Naive thymus-derived CD4-positive, alpha-beta T cell (primary cell): ENCODE data around the gene POU6F2. TPM values are rescaled to one million over a fixed set of nuclear protein-coding genes. Genes with fewer than 3 reads are reported as not detected.

Source experiments
- ATAC-seq: fragments of 150-1000 bp; cut with Tn5 transposase; 2 replicates; pipeline ENCODE4 v1.10.0; 2021; ENCODE audit warnings: mild to moderate bottlenecking, moderate library complexity
- CTCF ChIA-PET: fragments of 350-600 bp; sonication (Branson Sonifier 250); formaldehyde crosslinking; loops from one replicate; lab custom pipeline; 2021; ENCODE audit warnings: antibody characterized with exemption; lab: Charles Lee
- POLR2A ChIA-PET: fragments of 350-600 bp; sonication (Branson Sonifier 250); formaldehyde crosslinking; loops from one replicate; lab custom pipeline; 2021; ENCODE audit warnings: antibody characterized with exemption, inconsistent platforms; lab: Charles Lee
- DNase-seq, 9 donors: peaks; one replicate each; pipeline versions ENCODE4 v3.0.0 to v3.0.0-alpha.2; 2020 to 2022; ENCODE audit warnings: mixed read lengths in 1 of 9
- H3K27ac ChIP-seq: one replicate; pipeline ENCODE4 v1.7.0; 2013; ENCODE audit warnings: mild to moderate bottlenecking, low read depth, low read length, moderate library complexity
- H3K27me3 ChIP-seq, 2 donors: one replicate each; pipeline ENCODE4 v1.7.0; 2013; ENCODE audit warnings: low read length in 2 of 2, mild to moderate bottlenecking in 2 of 2, moderate library complexity in 2 of 2; ENCODE audit not compliant: control insufficient read depth in 2 of 2, insufficient read depth in 2 of 2
- H3K36me3 ChIP-seq, 3 experiments: 1 replicate in 2 of 3; 2 replicates in 1 of 3; pipeline ENCODE4 v1.7.0; 2013; ENCODE audit warnings: low read length in 3 of 3, mild to moderate bottlenecking in 3 of 3, moderate library complexity in 1 of 3; ENCODE audit not compliant: insufficient read depth in 3 of 3, control insufficient read depth in 2 of 3
- H3K4me1 ChIP-seq, 2 donors: one replicate each; pipeline ENCODE4 v1.7.0; 2013; ENCODE audit warnings: low read length in 2 of 2, mild to moderate bottlenecking in 2 of 2, moderate library complexity in 1 of 2; ENCODE audit not compliant: control insufficient read depth in 2 of 2, insufficient read depth in 2 of 2
- H3K4me3 ChIP-seq: 2 replicates; pipeline ENCODE4 v1.7.0; 2013; ENCODE audit warnings: mild to moderate bottlenecking, low read length
- H3K9me3 ChIP-seq, 3 experiments: 1 replicate in 2 of 3; 2 replicates in 1 of 3; pipeline ENCODE4 v1.7.0; 2013; ENCODE audit warnings: low read length in 3 of 3; ENCODE audit not compliant: control insufficient read depth in 2 of 3
- H3K27ac Mint-ChIP-seq, 9 donors: one replicate each; pipeline ENCODE4 v1.8.0; 2020 to 2022; ENCODE audit warnings: mixed read lengths in 9 of 9, mild to moderate bottlenecking in 8 of 9, moderate library complexity in 5 of 9, inconsistent platforms in 2 of 9
- H3K27me3 Mint-ChIP-seq, 5 donors: one replicate each; pipeline ENCODE4 v1.8.0; 2021 to 2022; ENCODE audit warnings: mixed read lengths in 5 of 5, mild to moderate bottlenecking in 1 of 5
- H3K36me3 Mint-ChIP-seq, 5 donors: one replicate each; pipeline ENCODE4 v1.8.0; 2020 to 2022; ENCODE audit warnings: mixed read lengths in 5 of 5, mild to moderate bottlenecking in 3 of 5, inconsistent platforms in 1 of 5
- H3K4me1 Mint-ChIP-seq, 7 donors: one replicate each; pipeline ENCODE4 v1.8.0; 2020 to 2022; ENCODE audit warnings: mixed read lengths in 7 of 7, mild to moderate bottlenecking in 3 of 7, inconsistent platforms in 1 of 7
- H3K4me3 Mint-ChIP-seq, 10 donors: one replicate each; pipeline ENCODE4 v1.8.0; 2020 to 2022; ENCODE audit warnings: mild to moderate bottlenecking in 10 of 10, mixed read lengths in 10 of 10, moderate library complexity in 6 of 10, inconsistent platforms in 2 of 10
- H3K9me3 Mint-ChIP-seq, 11 donors: one replicate each; pipeline ENCODE4 v1.8.0; 2020 to 2022; ENCODE audit warnings: mixed read lengths in 11 of 11, mild to moderate bottlenecking in 4 of 11, inconsistent platforms in 1 of 11, moderate library complexity in 1 of 11
- intact Hi-C, 2 donors: fragments of 100-400 bp; cut with micrococcal nuclease; formaldehyde crosslinking; loops; one replicate each; pipeline ENCODE4 v1.15.1; 2023
- polyA plus RNA-seq, 2 donors: library from polyadenylated mRNA; unstranded; fragments of 300-500 nt; fragmentation: Illumina TruSeq; gene quantifications; one replicate each; pipeline ENCODE4 v1.2.3, GENCODE V29; 2021
- total RNA-seq, 6 experiments: library from RNA in 5 of 6; stranded (reverse) in 5 of 6; gene quantifications; 1 replicate in 5 of 6; 2 replicates in 1 of 6; pipeline ENCODE4 v1.2.3 and lab custom pipeline; 2021 to 2026

Gene POU6F2
- total and polyA plus RNA-seq, 7 experiments from 2014 or later = 0.24 TPM; not detected in 6

- no peaks in the 10 kb centered on the region for H3K4me1 Mint-ChIP-seq
- H3K4me3 Mint-ChIP-seq = no peak overlapping the region
- Histone ChIP-seq H3K4me3 (no peak overlapping the region), H3K36me3 (no peaks in the 10 kb centered on the region), H3K9me3 (no peaks in the 10 kb centered on the region), H3K27me3 (no peaks in the 10 kb centered on the region), H3K4me1 (no peaks in the 10 kb centered on the region), H3K27ac (no peak overlapping the region)
- peaks cover 0 to 9% (median 0%) of the 10 kb centered on the region in 11 donors for H3K9me3 Mint-ChIP-seq
- H3K27me3 Mint-ChIP-seq = peaks cover 0 to 27% (median 23%) of the 10 kb centered on the region in 5 donors
- peaks cover 0 to 6% (median 0%) of the 10 kb centered on the region in 5 donors for H3K36me3 Mint-ChIP-seq
- ATAC-seq (no peak), DNase-seq (no peak)
- intact Hi-C loops = no loop called here
- CTCF ChIA-PET = no interaction called here
- H3K27ac Mint-ChIP-seq = no peak overlapping the region
- POLR2A ChIA-PET = no interaction called here
These were observed 314.1 kb downstream of the POU6F2 start for GRCh38 chr7:39291628-39292410.

GRCh38 chr7:39293056-39293823, 315.5 kb downstream of the POU6F2 start:
- H3K4me3 ChIP-seq = no peak overlapping the region
- CTCF ChIA-PET = no interaction called here
- no peaks in the 10 kb centered on the region for H3K27me3 ChIP-seq
- H3K27ac ChIP-seq = no peak overlapping the region
- Mint-ChIP-seq H3K4me3 (no peak overlapping the region), H3K27me3 (peaks cover 0 to 22% (median 17%) of the 10 kb centered on the region in 5 donors), H3K27ac (no peak overlapping the region), H3K36me3 (peaks cover 0 to 6% (median 0%) of the 10 kb centered on the region in 5 donors), H3K4me1 (no peaks in the 10 kb centered on the region), H3K9me3 (peaks cover 0 to 11% (median 0%) of the 10 kb centered on the region in 11 donors)
- intact Hi-C loops = no loop called here
- no peaks in the 10 kb centered on the region for H3K36me3 ChIP-seq
- POLR2A ChIA-PET = no interaction called here
- no peaks in the 10 kb centered on the region for H3K9me3 ChIP-seq
- DNase-seq (no peak), ATAC-seq (no peak)
- H3K4me1 ChIP-seq = no peaks in the 10 kb centered on the region

GRCh38 chr7:39294022-39294421, 316.3 kb downstream of the POU6F2 start:
- DNase-seq (no peak), ATAC-seq (no peak)
- H3K27me3 Mint-ChIP-seq = peaks cover 0 to 15% (median 12%) of the 10 kb centered on the region in 5 donors
- ChIA-PET CTCF (no interaction called here), POLR2A (no interaction called here)
- Histone ChIP-seq H3K9me3 (no peaks in the 10 kb centered on the region), H3K4me1 (no peaks in the 10 kb centered on the region), H3K4me3 (no peak overlapping the region), H3K27ac (no peak overlapping the region), H3K27me3 (no peaks in the 10 kb centered on the region), H3K36me3 (no peaks in the 10 kb centered on the region)
- H3K27ac Mint-ChIP-seq = no peak overlapping the region
- peaks cover 0 to 6% (median 0%) of the 10 kb centered on the region in 5 donors for H3K36me3 Mint-ChIP-seq
- no peaks in the 10 kb centered on the region for H3K4me1 Mint-ChIP-seq
- H3K9me3 Mint-ChIP-seq = peaks cover 0 to 7% (median 0%) of the 10 kb centered on the region in 11 donors
- intact Hi-C loops = no loop called here
- H3K4me3 Mint-ChIP-seq = no peak overlapping the region

- Histone ChIP-seq H3K4me3 (no peak overlapping the region), H3K36me3 (no peaks in the 10 kb centered on the region), H3K27ac (no peak overlapping the region), H3K4me1 (no peaks in the 10 kb centered on the region), H3K27me3 (no peaks in the 10 kb centered on the region), H3K9me3 (no peaks in the 10 kb centered on the region)
- H3K4me1 Mint-ChIP-seq = no peaks in the 10 kb centered on the region
- DNase-seq (no peak), ATAC-seq (no peak)
- POLR2A ChIA-PET = no interaction called here
- no peak overlapping the region for H3K4me3 Mint-ChIP-seq
- H3K9me3 Mint-ChIP-seq = peaks cover 0 to 8% (median 0%) of the 10 kb centered on the region in 11 donors
- CTCF ChIA-PET = no interaction called here
- intact Hi-C loops = no loop called here
- peaks cover 0 to 16% (median 7%) of the 10 kb centered on the region in 5 donors for H3K27me3 Mint-ChIP-seq
- peaks cover 0 to 6% (median 0%) of the 10 kb centered on the region in 5 donors for H3K36me3 Mint-ChIP-seq
- no peak overlapping the region for H3K27ac Mint-ChIP-seq
These were observed 318.1 kb downstream of the POU6F2 start for GRCh38 chr7:39295796-39296195.

GRCh38 chr7:39299695-39300094, 322.0 kb downstream of the POU6F2 start:
- ATAC-seq (no peak), DNase-seq (no peak)
- Histone ChIP-seq H3K4me3 (no peak overlapping the region), H3K9me3 (no peaks in the 10 kb centered on the region), H3K36me3 (no peaks in the 10 kb centered on the region), H3K27me3 (no peaks in the 10 kb centered on the region), H3K27ac (no peak overlapping the region), H3K4me1 (no peaks in the 10 kb centered on the region)
- Mint-ChIP-seq H3K4me3 (no peak overlapping the region), H3K4me1 (no peaks in the 10 kb centered on the region), H3K36me3 (peaks cover 0 to 6% (median 0%) of the 10 kb centered on the region in 5 donors), H3K27me3 (peaks cover 0 to 22% (median 18%) of the 10 kb centered on the region in 5 donors), H3K9me3 (peaks cover 0 to 7% (median 0%) of the 10 kb centered on the region in 11 donors), H3K27ac (no peak overlapping the region)
- ChIA-PET CTCF (no interaction called here), POLR2A (no interaction called here)
- intact Hi-C loops = no loop called here

GRCh38 chr7:39300276-39300675, 322.6 kb downstream of the POU6F2 start:
- H3K27ac ChIP-seq = no peak overlapping the region
- Mint-ChIP-seq H3K9me3 (peaks cover 0 to 7% (median 0%) of the 10 kb centered on the region in 11 donors), H3K27ac (no peak overlapping the region), H3K4me3 (no peak overlapping the region), H3K4me1 (no peaks in the 10 kb centered on the region), H3K36me3 (peaks cover 0 to 6% (median 0%) of the 10 kb centered on the region in 5 donors), H3K27me3 (peaks cover 0 to 22% (median 18%) of the 10 kb centered on the region in 5 donors)
- no peaks in the 10 kb centered on the region for H3K4me1 ChIP-seq
- no peaks in the 10 kb centered on the region for H3K9me3 ChIP-seq
- ChIA-PET CTCF (no interaction called here), POLR2A (no interaction called here)
- H3K36me3 ChIP-seq = no peaks in the 10 kb centered on the region
- ATAC-seq (no peak), DNase-seq (no peak)
- H3K4me3 ChIP-seq = no peak overlapping the region
- H3K27me3 ChIP-seq = no peaks in the 10 kb centered on the region
- intact Hi-C loops = no loop called here
